Thoracic aorta (tissue), 2 donors: ENCODE data around the gene PROCR. TPM values are rescaled to one million over a fixed set of nuclear protein-coding genes. Genes with fewer than 3 reads are reported as not detected.
"Not testable (repeated sequence)": the region's sequence is repeated elsewhere in the genome, so short reads cannot be mapped to it uniquely, and the experiment has no call there.

Experiments used
- ATAC-seq: fragments of 150-250 bp; one replicate; pipeline ENCODE4 v1.8.0; 2017; ENCODE audit warnings: low read depth; ENCODE audit not compliant: insufficient number of reproducible peaks, low FRiP score
- DNase-seq: peaks from one replicate; pipeline ENCODE4 v3.0.0-alpha.2; 2020; ENCODE audit warnings: low spot score
- H3K27ac ChIP-seq, 2 donors: fragments of 200-600 bp; sonication (generic); 1 replicate in 1 of 2; 2 replicates in 1 of 2; pipeline ENCODE4 v1.5.1; 2016; ENCODE audit warnings: mild to moderate bottlenecking in 2 of 2, moderate library complexity in 2 of 2
- H3K27me3 ChIP-seq: fragments of 200-600 bp; sonication (generic); replicated peaks from 2 replicates; pipeline ENCODE4 v1.6.0; 2016; ENCODE audit warnings: mild to moderate bottlenecking; ENCODE audit not compliant: insufficient read depth
- H3K36me3 ChIP-seq: fragments of 200-600 bp; sonication (generic); one replicate; pipeline ENCODE4 v1.5.1; 2016
- H3K4me1 ChIP-seq, 2 donors: fragments of 200-600 bp; sonication (generic); 1 replicate in 1 of 2; 2 replicates in 1 of 2; pipeline versions ENCODE4 v1.5.1 to v1.6.0; 2016; ENCODE audit warnings: low read depth in 2 of 2, mild to moderate bottlenecking in 1 of 2; ENCODE audit not compliant: control insufficient read depth in 1 of 2
- H3K4me3 ChIP-seq: fragments of 200-600 bp; sonication (generic); 2 replicates; pipeline ENCODE4 v1.5.1; 2016; ENCODE audit warnings: mild to moderate bottlenecking
- H3K9me3 ChIP-seq: fragments of 200-600 bp; sonication (generic); 2 replicates; pipeline ENCODE4 v1.5.1; 2016
- CTCF ChIP-seq: fragments of 200-600 bp; sonication (generic); IDR thresholded peaks from one replicate; pipeline ENCODE4 v1.5.1; 2019; ENCODE audit warnings: antibody characterized with exemption
- total RNA-seq, 2 donors: library from RNA; depleted of rRNA; stranded (reverse); fragments of >200 nt; gene quantifications; one replicate each; pipeline versions ENCODE4 v1.1.0 to v1.2.3, GENCODE V29; 2016

PROCR gene
- total RNA-seq, 2 donors from 2014 or later: 66.9 to 74.7 TPM

- H3K27ac ChIP-seq: no peak overlapping the region
- H3K27me3 ChIP-seq: no peaks in the 10 kb centered on the region
- H3K36me3 ChIP-seq: no peaks in the 10 kb centered on the region
- H3K4me3 ChIP-seq: no peak overlapping the region
- no peak for DNase-seq
- no peaks in the 10 kb centered on the region for H3K9me3 ChIP-seq
- H3K4me1 ChIP-seq: peaks cover 14 to 16% of the 10 kb centered on the region in 2 donors
- no peak for TF ChIP-seq CTCF
- no peak for ATAC-seq
These were observed 20.9 kb upstream of the PROCR start for GRCh38 chr20:35150846-35151579.

- H3K27ac ChIP-seq: no peak overlapping the region
- no peak overlapping the region for H3K4me3 ChIP-seq
- ATAC-seq (no peak), DNase-seq (no peak)
- peaks cover 8 to 9% of the 10 kb centered on the region in 2 donors for H3K4me1 ChIP-seq
- no peaks in the 10 kb centered on the region for H3K36me3 ChIP-seq
- no peaks in the 10 kb centered on the region for H3K9me3 ChIP-seq
- no peak for TF ChIP-seq CTCF
- H3K27me3 ChIP-seq: no peaks in the 10 kb centered on the region
These were observed 20.1 kb upstream of the PROCR start for GRCh38 chr20:35151736-35152135.

- Histone ChIP-seq H3K9me3 (no peaks in the 10 kb centered on the region), H3K4me1 (no peaks in the 10 kb centered on the region), H3K36me3 (no peaks in the 10 kb centered on the region), H3K27me3 (no peaks in the 10 kb centered on the region), H3K27ac (no peak overlapping the region), H3K4me3 (no peak overlapping the region)
- DNase-seq: no peak
- no peak for ATAC-seq
- no peak for TF ChIP-seq CTCF
These were observed 15.9 kb upstream of the PROCR start for GRCh38 chr20:35155936-35156335.

GRCh38 chr20:35156978-35157377 is 14.9 kb upstream of the PROCR start:
- Histone ChIP-seq H3K4me3 (no peak overlapping the region), H3K27ac (no peak overlapping the region), H3K9me3 (no peaks in the 10 kb centered on the region), H3K27me3 (no peaks in the 10 kb centered on the region), H3K36me3 (no peaks in the 10 kb centered on the region), H3K4me1 (no peaks in the 10 kb centered on the region)
- DNase-seq (no peak), ATAC-seq (no peak)
- TF ChIP-seq CTCF: no peak

- H3K9me3 ChIP-seq, H3K4me3 ChIP-seq, H3K27me3 ChIP-seq, H3K27ac ChIP-seq, H3K4me1 ChIP-seq, DNase-seq, ATAC-seq, H3K36me3 ChIP-seq: not testable (repeated sequence)
These were observed 11.5 kb upstream of the PROCR start for GRCh38 chr20:35160341-35160740.

GRCh38 chr20:35164531-35164930 is 7.3 kb upstream of the PROCR start:
- not testable (repeated sequence) for H3K4me3 ChIP-seq, H3K36me3 ChIP-seq, H3K27me3 ChIP-seq, H3K27ac ChIP-seq, H3K9me3 ChIP-seq, ATAC-seq, DNase-seq
- H3K4me1 ChIP-seq: peaks cover 2 to 12% of the 10 kb centered on the region in 2 donors
